GM10248 (cell line): ENCODE data around the gene HOXB9.

Experiments
- CTCF ChIA-PET: fragments of 300-600 bp; sonication (Branson Sonifier 250); formaldehyde crosslinking; extraction: SDS; loops from one replicate; lab custom pipeline; 2021; ENCODE audit warnings: antibody characterized with exemption; lab: Yijun Ruan, JAX
- POLR2A ChIA-PET: fragments of 350-650 bp; sonication (Branson Sonifier 250); formaldehyde crosslinking; extraction: SDS; loops from one replicate; lab custom pipeline; 2020; ENCODE audit warnings: antibody characterized with exemption; lab: Yijun Ruan, JAX
- DNase-seq: peaks from one replicate; pipeline ENCODE4 v3.0.0; 2012; ENCODE audit errors: extremely low spot score
- TF ChIP-seq, protein P1 (sequence below): IDR thresholded peaks from 2 replicates; pipeline ENCODE4 v1.5.1; 2012; ENCODE audit warnings: mild to moderate bottlenecking, low read depth; ENCODE audit errors: extremely low read depth, missing control alignments, control extremely low read depth

Gene HOXB9

DNA sequence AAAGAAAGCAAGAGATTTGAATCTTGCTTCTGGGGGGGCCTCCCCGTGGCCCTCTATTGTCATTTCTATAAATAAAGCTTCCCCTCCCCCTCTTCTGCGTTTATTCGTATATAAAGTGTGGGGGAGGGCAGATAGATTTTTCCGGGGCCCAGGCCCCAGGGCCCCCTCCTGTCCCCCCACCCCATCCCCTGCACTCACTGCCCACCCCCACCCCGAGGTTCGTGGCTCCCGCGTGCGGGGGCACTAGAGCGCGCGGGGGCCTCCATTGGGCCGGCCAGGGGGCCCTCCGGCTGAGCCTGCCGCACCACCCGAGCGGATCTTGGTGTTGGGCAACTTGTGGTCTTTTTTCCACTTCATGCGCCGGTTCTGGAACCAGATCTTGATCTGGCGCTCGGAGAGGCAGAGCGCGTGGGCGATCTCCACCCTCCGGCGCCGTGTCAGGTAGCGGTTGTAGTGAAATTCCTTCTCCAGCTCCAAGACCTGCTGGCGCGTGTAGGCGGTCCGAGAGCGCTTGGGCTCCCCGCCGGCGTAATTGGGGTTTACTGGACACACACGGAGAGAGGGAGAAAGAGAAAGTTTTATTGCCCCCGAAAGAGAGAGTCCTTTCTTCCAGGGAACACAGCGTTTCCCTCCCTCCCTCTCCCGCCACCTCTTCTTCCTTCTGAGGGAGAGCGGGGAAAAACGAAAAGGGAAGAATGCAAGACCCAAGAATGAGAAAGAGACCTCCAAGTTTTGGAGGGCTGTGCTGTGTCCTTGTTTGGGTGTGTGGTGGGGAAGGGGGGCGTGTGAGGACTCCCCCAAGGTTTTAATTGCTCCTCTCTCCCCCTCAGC lies 49.5 kb downstream of the HOXB9 start:
- ChIA-PET CTCF (interaction anchor here (1.5 kb wide), 1 partner anchor 9 kb away, joined by 5 read pairs; no protein-coding TSS in a partner anchor), POLR2A (no interaction called here)
- TF ChIP-seq, protein P1, sequence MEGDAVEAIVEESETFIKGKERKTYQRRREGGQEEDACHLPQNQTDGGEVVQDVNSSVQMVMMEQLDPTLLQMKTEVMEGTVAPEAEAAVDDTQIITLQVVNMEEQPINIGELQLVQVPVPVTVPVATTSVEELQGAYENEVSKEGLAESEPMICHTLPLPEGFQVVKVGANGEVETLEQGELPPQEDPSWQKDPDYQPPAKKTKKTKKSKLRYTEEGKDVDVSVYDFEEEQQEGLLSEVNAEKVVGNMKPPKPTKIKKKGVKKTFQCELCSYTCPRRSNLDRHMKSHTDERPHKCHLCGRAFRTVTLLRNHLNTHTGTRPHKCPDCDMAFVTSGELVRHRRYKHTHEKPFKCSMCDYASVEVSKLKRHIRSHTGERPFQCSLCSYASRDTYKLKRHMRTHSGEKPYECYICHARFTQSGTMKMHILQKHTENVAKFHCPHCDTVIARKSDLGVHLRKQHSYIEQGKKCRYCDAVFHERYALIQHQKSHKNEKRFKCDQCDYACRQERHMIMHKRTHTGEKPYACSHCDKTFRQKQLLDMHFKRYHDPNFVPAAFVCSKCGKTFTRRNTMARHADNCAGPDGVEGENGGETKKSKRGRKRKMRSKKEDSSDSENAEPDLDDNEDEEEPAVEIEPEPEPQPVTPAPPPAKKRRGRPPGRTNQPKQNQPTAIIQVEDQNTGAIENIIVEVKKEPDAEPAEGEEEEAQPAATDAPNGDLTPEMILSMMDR: no peak
- no peak for DNase-seq

DNA sequence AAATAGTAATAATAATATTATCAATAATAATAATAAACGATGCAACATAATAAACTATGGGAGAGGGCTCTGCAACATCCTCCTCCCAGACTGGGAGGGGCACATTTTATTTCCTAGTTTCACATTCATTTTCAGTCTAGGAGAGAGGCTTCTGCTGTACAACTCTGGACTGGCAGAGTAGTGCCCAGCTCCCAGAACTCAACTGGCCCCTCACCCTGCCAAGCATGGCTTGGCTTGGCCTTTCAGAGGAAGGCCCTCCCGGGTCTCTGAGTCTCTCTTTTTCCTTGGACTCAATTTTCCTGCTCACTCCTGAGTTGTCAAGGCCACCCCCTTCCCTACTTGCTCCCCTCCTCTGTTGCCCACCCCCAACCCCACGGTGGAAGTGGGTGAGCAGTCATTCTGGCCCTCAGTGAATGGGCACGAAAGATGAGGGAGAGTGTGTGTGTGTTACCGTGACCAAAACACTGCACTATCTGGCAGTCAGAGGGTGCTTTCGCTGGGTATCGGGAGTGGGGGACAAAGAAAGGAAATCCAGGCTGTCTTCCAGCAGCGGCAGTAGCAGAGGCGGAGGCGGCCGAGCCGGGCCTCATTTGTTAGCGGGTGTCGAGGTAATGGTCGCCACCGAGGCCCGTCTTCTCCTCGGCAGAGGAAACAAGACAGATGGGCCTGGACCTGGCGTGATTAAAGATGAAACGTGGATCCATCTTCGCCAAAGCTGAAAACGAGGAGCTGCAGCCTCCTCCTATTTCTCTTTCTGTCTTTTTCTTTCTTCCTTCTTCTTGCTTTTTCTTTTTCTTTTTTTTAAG lies 50.3 kb downstream of the HOXB9 start:
- TF ChIP-seq, protein P1: no peak
- ChIA-PET CTCF (no interaction called here), POLR2A (no interaction called here)
- DNase-seq: no peak

DNA sequence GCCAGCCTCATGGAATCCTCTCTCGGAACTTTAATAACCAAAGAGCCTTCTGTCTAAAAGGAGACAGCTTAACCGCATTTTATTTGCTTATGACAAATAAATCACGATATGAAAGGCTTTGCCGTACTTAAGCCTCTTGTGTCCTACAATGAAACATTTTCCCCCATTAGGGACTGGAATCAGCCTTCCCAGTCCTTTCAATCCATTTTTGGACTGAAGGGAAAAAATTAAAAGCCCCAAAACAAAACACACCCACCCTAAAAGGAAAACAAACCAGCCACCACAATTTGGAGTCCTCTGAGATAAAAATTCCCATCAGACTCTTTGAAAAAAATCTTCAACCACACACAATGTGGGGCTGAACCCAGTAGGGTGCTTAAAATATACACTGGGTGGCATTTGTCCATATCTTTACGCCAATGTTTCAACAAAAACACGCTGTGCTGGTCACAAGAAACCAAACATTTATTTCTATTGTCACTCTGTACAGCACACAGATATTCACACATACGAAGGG lies 51.0 kb downstream of the HOXB9 start:
- CTCF ChIA-PET: no interaction called here
- POLR2A ChIA-PET: no interaction called here
- TF ChIP-seq, protein P1: no peak
- no peak for DNase-seq

DNA sequence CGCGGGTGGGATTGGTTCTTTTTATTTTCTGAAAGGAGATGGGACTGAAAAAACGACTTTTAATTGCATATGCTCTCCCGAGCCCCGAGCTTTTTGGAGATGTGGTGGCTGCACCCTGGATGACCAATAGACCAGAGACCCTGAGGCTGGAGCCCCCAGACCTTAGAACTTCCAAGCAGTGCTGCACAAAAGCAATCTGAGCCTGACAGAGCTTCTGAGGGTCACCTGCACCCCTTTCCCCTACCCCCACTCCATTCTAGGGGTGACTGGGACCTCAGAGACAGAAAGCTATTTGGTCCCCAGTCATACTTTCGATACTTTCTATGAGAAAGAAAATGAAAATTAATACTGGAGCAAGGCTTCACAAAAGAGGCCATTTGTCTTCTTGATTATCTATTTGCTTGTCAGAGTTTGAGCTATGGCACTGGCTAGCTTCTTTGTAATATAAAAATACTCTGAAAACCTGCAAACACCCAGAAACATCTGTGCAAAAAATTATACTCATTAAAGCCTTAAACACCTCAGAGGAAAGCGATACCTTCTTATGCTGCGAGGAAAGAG lies 51.6 kb downstream of the HOXB9 start:
- ChIA-PET CTCF (interaction anchor here (1.0 kb wide), 1 partner anchor 104 kb away, joined by 3 read pairs; no protein-coding TSS in a partner anchor), POLR2A (no interaction called here)
- DNase-seq: no peak
- TF ChIP-seq, protein P1: no peak

DNA sequence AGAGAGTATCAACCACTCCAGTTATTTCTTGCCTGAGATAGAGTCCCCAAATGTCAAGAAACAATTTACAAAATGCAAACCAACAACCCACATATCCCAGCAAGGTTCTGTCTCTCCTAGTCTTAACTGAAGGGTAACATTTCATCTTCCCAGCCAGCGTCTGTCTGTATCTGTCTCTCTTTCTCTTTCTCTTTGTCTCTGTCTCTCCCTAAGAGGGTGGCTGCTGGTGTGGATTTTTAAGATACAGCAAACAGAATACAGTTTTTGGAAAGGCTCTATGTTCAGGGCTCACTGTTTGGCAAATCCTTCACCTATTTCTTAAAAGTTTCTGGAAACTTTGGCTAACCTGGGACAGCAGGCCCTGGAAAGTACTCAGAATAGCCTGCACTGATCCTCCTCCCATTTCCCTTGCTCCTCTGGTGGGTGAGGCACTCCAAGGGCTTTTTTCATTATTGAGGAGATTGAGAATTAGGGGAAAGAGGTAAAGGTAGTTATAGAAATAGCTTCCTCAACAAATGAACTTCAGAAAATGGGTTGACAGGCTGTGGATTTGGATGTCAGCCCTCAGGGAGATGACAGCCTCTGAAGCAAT lies 54.2 kb downstream of the HOXB9 start:
- ChIA-PET CTCF (interaction anchor here (1.0 kb wide), 1 partner anchor 9 kb away, joined by 3 read pairs; no protein-coding TSS in a partner anchor), POLR2A (no interaction called here)
- TF ChIP-seq, protein P1: no peak
- no peak for DNase-seq
